Endodermal cell (in vitro differentiated cells): ENCODE results near the gene FAM131A. TPM values are rescaled to one million over a fixed set of nuclear protein-coding genes. Genes with fewer than 3 reads are reported as not detected.

Experiments
- DNase-seq: peaks from one replicate; pipeline ENCODE4 v3.0.0-alpha.2; 2017
- H3K27ac ChIP-seq: 2 replicates; pipeline ENCODE4 v1.5.1; 2013; ENCODE audit warnings: mild to moderate bottlenecking, low read depth, low read length, moderate library complexity
- H3K27me3 ChIP-seq: 2 replicates; pipeline ENCODE4 v1.6.1; 2013; ENCODE audit warnings: mild to moderate bottlenecking, low read length, moderate library complexity; ENCODE audit not compliant: insufficient read depth, control insufficient read depth, poor library complexity, severe bottlenecking
- H3K36me3 ChIP-seq: 2 replicates; pipeline ENCODE4 v1.7.0; 2013; ENCODE audit warnings: mild to moderate bottlenecking, low read length, moderate library complexity; ENCODE audit not compliant: control insufficient read depth, insufficient read depth
- H3K4me1 ChIP-seq: one replicate; pipeline ENCODE4 v1.7.0; 2013; ENCODE audit warnings: low read length; ENCODE audit not compliant: control insufficient read depth, insufficient read depth
- H3K4me3 ChIP-seq: 2 replicates; pipeline ENCODE4 v1.5.1; 2013; ENCODE audit warnings: mild to moderate bottlenecking, low read length, moderate library complexity
- H3K9ac ChIP-seq: 2 replicates; pipeline ENCODE4 v1.6.1; 2013; ENCODE audit warnings: mild to moderate bottlenecking, low read length, moderate library complexity; ENCODE audit not compliant: poor library complexity, severe bottlenecking; ENCODE audit errors: extremely low read depth
- H3K9me3 ChIP-seq: 2 replicates; pipeline ENCODE4 v1.6.1; 2013; ENCODE audit warnings: mild to moderate bottlenecking, low read length, moderate library complexity; ENCODE audit not compliant: control insufficient read depth
- H3K27ac Mint-ChIP-seq: 2 replicates; pipeline ENCODE4 v1.8.0; 2020; ENCODE audit warnings: mixed read lengths
- H3K27me3 Mint-ChIP-seq: 2 replicates; pipeline ENCODE4 v1.8.0; 2021; ENCODE audit warnings: mild to moderate bottlenecking, mixed read lengths; ENCODE audit not compliant: insufficient read depth
- H3K36me3 Mint-ChIP-seq: 2 replicates; pipeline ENCODE4 v1.8.0; 2020; ENCODE audit warnings: low read depth, mixed read lengths
- H3K4me1 Mint-ChIP-seq: 2 replicates; pipeline ENCODE4 v1.8.0; 2020; ENCODE audit warnings: mixed read lengths
- H3K4me3 Mint-ChIP-seq: 2 replicates; pipeline ENCODE4 v1.8.0; 2020; ENCODE audit warnings: mild to moderate bottlenecking, moderate library complexity, mixed read lengths
- H3K9me3 Mint-ChIP-seq: 2 replicates; pipeline ENCODE4 v1.8.0; 2020; ENCODE audit warnings: mild to moderate bottlenecking, mixed read lengths
- CTCF ChIP-seq: fragments of 200-600 bp; sonication (generic); conservative IDR thresholded peaks from 2 replicates; pipeline ENCODE4 v1.5.0; 2021; ENCODE audit warnings: antibody characterized with exemption, mild to moderate bottlenecking
- WGBS, 2 experiments: methylation state at CpG; one replicate each; pipeline versions ENCODE4 v1.1.5 to v1.1.7; 2013; ENCODE audit warnings: missing lambda C conversion rate in 2 of 2, mixed read lengths in 1 of 2; ENCODE audit not compliant: insufficient coverage in 1 of 2, insufficient read length in 1 of 2; 5-methylcytosine and 5-hydroxymethylcytosine counted together
- long read RNA-seq, 4 experiments: library from polyadenylated mRNA in 2 of 4; library from RNA in 1 of 4; library from capped mRNA in 1 of 4; stranded (forward) in 3 of 4; unstranded in 1 of 4; transcript quantifications; one replicate each; pipeline ENCODE4 v2.0.0, GENCODE V29; 2020 to 2021; ENCODE audit warnings: inconsistent platforms in 1 of 4
- polyA plus RNA-seq, 2 experiments: library from polyadenylated mRNA; stranded (reverse); fragments of 50-300 nt; gene quantifications; one replicate each; pipeline ENCODE4 v1.2.3, GENCODE V29; 2013
- total RNA-seq, 2 donors: library from RNA; stranded (reverse); fragmentation: NEBNext Ultra II Directional in 1 of 2; extraction: Animal tissue kit (Norgen Biotek cat#: 25700) in 1 of 2; gene quantifications; 2 replicates in 1 of 2; 3 replicates in 1 of 2; pipeline ENCODE4 v1.2.1, GENCODE V29; 2021

FAM131A gene, protein sequence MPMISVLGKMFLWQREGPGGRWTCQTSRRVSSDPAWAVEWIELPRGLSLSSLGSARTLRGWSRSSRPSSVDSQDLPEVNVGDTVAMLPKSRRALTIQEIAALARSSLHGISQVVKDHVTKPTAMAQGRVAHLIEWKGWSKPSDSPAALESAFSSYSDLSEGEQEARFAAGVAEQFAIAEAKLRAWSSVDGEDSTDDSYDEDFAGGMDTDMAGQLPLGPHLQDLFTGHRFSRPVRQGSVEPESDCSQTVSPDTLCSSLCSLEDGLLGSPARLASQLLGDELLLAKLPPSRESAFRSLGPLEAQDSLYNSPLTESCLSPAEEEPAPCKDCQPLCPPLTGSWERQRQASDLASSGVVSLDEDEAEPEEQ
- 10 to 100 TPM; 18.3 to 24.1 TPM for total RNA-seq
- 28.0 TPM for polyA plus RNA-seq (2013, experiment 1 of 2)
- polyA plus RNA-seq (2013, experiment 2 of 2), result 25.5 TPM
- long read RNA-seq, experiment 1, partial matches to known transcripts, result 1 of 9 reads
- long read RNA-seq, experiment 1, other reads (novel, unspliced or antisense), result 5 of 9 reads
- long read RNA-seq, experiment 2, transcript FAM131A-207 (7 exons, 1,335 nt), result minor isoform, 5 of 25 reads
- long read RNA-seq, experiment 2, transcript FAM131A-202 (6 exons, 2,421 nt), result major isoform, 10 of 25 reads
- long read RNA-seq, experiment 2, partial matches to known transcripts, result 4 of 25 reads
- long read RNA-seq, experiment 2, other reads (novel, unspliced or antisense), result 5 of 25 reads
- long read RNA-seq, experiment 3, transcript FAM131A-202 (6 exons, 2,421 nt), result major isoform, 26 of 46 reads
- long read RNA-seq, experiment 3, transcript FAM131A-207 (7 exons, 1,335 nt), result minor isoform, 6 of 46 reads
- long read RNA-seq, experiment 3, partial matches to known transcripts, result 1 of 46 reads
- long read RNA-seq, experiment 3, other reads (novel, unspliced or antisense), result 13 of 46 reads
- long read RNA-seq, experiment 4, partial matches to known transcripts, result 0 of 4 reads
- long read RNA-seq, experiment 4, other reads (novel, unspliced or antisense), result 1 of 4 reads

- Histone ChIP-seq H3K9me3 (no peaks in the 10 kb centered on the region), H3K4me1 (no peaks in the 10 kb centered on the region), H3K9ac (peak within 1 kb of the TSS; percentile 80), H3K27me3 (no peaks in the 10 kb centered on the region), H3K4me3 (peak within 1 kb of the TSS; percentile 81), H3K36me3 (peaks cover 31% of the 10 kb centered on the region), H3K27ac (peak within 1 kb of the TSS; percentile 89)
- no peaks in the 10 kb centered on the region for H3K9me3 Mint-ChIP-seq
- peaks cover 14% of the 10 kb centered on the region for H3K4me1 Mint-ChIP-seq
- no peak for TF ChIP-seq CTCF
- peaks cover 37% of the 10 kb centered on the region for H3K36me3 Mint-ChIP-seq
- no peak for DNase-seq
- H3K27me3 Mint-ChIP-seq, result peaks cover 4% of the 10 kb centered on the region
- H3K27ac Mint-ChIP-seq, result peak within 1 kb of the TSS; percentile 96
- WGBS, 2 experiments, result 91 to 92% methylated on average over 5 to 6 of the region's 6 CpGs
- H3K4me3 Mint-ChIP-seq, result peak within 1 kb of the TSS; percentile 74
Measured at GRCh38 chr3:184337399-184337714, at the start of gene FAM131A. Gene FAM131A, plus strand, starts transcription at chr3:184337600. Its CDS starts 31 bp downstream, at chr3:184337631.

DNA sequence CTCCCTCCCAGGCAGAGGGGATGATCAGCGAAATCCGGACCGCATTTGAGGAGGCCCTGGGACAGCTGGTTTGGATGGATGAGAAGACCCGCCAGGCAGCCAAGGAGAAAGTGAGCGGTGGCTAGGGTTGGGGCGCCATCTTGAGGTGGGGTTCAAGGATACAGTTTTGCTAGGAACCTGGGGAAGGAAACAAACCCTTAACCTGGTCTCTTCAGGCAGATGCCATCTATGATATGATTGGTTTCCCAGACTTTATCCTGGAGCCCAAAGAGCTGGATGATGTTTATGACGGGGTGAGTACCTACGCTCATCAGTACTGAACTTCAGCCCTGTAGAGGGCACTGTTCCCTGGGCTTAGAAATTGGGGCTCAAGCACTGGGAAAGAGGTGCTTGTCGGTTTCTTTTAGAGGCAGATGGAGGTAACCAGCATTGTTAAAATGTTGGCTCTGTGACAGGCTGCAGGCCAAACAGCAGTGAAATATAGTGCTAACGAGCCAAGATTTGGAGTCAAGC is 47.9 kb upstream of the FAM131A start:
- DNase-seq, result peak; percentile 94
- 33 to 42% methylated on average over 4 to 10 of the region's 10 CpGs for whole genome bisulfite sequencing, 2 experiments

More for the DNA sequence above, 47.9 kb upstream of the FAM131A start:
- Histone ChIP-seq H3K27ac (no peak overlapping the region), H3K4me3 (no peak overlapping the region), H3K27me3 (peaks cover 17% of the 10 kb centered on the region), H3K36me3 (no peaks in the 10 kb centered on the region), H3K9me3 (no peaks in the 10 kb centered on the region), H3K4me1 (no peaks in the 10 kb centered on the region), H3K9ac (no peak overlapping the region)
- Mint-ChIP-seq H3K36me3 (no peaks in the 10 kb centered on the region), H3K27me3 (peaks cover 21% of the 10 kb centered on the region), H3K9me3 (no peaks in the 10 kb centered on the region), H3K27ac (no peak overlapping the region), H3K4me1 (no peaks in the 10 kb centered on the region), H3K4me3 (no peak overlapping the region)
- TF ChIP-seq CTCF, result peak; percentile 83
